ENCODE results near the gene PPP1R27. TPM values are rescaled to one million over a fixed set of nuclear protein-coding genes. Genes with fewer than 3 reads are reported as not detected.

The PPP1R27 gene
- total and polyA plus RNA-seq, 8 donors: 0.58 to 2.0 TPM; not detected in 6

DNA sequence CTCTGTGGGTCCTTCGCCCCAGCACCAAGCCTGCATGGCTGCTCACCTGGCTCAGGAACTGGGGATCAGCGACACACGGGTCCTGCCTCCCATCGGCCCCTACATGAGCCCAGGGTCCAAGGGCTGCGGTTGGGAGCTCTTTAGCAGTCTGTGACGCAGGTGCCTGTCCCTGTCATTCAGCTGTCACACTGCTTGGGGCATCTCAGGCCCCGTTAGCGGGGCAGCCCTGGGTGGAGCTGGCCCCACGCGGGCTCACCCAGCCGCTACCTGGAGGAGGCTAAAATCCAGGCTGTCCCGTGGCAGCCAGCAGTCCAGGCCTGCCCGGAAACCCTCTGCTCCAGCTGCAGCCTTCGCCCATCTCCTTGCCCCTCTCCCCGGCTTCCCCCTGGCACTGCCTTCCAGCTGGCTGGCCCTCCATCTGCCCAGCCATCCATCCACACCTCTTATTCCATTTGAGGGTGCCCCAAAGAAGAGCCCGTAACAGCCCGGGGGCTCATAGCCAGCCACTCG, 27.6 kb downstream of the PPP1R27 start:
- Histone ChIP-seq H3K9me3 (no peaks in the 10 kb centered on the region), H3K4me1 (peaks cover 18 to 34% (median 24%) of the 10 kb centered on the region in 4 donors), H3K4me3 (no peak overlapping the region), H3K27ac (no peak overlapping the region), H3K27me3 (peaks cover 27 to 100% (median 87%) of the 10 kb centered on the region in 3 donors), H3K36me3 (no peaks in the 10 kb centered on the region)
- TF ChIP-seq POLR2AphosphoS5 (IDR thresholded peaks at IDR 0.05) (no peak), EP300 (IDR thresholded peaks at IDR 0.05) (no peak), POLR2A (IDR thresholded peaks at IDR 0.05) (no peak)
- TF ChIP-seq, protein P1, sequence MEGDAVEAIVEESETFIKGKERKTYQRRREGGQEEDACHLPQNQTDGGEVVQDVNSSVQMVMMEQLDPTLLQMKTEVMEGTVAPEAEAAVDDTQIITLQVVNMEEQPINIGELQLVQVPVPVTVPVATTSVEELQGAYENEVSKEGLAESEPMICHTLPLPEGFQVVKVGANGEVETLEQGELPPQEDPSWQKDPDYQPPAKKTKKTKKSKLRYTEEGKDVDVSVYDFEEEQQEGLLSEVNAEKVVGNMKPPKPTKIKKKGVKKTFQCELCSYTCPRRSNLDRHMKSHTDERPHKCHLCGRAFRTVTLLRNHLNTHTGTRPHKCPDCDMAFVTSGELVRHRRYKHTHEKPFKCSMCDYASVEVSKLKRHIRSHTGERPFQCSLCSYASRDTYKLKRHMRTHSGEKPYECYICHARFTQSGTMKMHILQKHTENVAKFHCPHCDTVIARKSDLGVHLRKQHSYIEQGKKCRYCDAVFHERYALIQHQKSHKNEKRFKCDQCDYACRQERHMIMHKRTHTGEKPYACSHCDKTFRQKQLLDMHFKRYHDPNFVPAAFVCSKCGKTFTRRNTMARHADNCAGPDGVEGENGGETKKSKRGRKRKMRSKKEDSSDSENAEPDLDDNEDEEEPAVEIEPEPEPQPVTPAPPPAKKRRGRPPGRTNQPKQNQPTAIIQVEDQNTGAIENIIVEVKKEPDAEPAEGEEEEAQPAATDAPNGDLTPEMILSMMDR (IDR thresholded peaks at IDR 0.05): no peak
- WGBS, 5 donors: 47 to 59% (median 54%) methylated on average over 14 to 18 of the region's 18 CpGs
- no peak for DNase-seq
- intact Hi-C loops (cut with DNase I; ENCODE audit: low total_unique reads): no loop called here

DNA sequence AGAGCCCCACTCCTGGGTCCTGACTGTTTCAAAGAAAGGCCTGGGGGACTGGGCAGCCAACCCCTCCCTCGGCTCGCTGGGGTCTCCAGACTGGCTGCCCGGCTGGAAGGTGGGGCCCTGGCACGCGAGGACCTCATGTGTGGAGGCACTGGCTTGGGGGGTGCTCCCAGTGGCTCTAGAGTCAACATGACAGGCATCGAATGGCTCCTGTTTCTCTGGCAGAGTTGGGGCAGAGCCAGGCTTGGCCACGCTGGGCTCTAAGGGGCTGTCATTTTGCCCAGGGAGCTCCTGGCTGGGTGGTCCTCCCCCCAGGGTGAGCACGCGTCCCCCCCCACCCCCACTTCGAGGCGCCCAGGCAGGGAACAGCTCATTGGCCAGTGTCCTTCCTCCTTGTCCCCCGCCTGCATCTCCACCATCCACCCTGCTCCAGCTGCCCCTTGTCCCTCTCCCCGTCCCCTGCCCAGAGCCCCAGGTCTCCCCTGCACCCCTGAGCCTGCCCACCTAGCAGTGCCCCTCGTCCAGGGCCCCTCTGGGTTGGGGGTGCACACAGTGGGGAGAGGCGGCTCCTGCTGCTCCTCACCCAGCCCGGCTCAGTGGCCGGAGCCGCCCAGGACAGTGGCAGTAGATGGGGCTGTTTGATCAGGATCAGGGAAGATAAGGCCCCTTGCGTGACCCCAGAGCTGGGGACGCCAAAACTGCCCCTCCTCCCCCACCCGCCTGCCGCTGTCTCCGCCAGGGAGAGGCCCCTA, 28.2 kb downstream of the PPP1R27 start:
- Histone ChIP-seq H3K27me3 (peaks cover 27 to 100% (median 87%) of the 10 kb centered on the region in 3 donors), H3K4me1 (peaks cover 18 to 34% (median 24%) of the 10 kb centered on the region in 4 donors), H3K36me3 (no peaks in the 10 kb centered on the region), H3K27ac (no peak overlapping the region), H3K9me3 (no peaks in the 10 kb centered on the region), H3K4me3 (no peak overlapping the region)
- TF ChIP-seq, protein P1 (IDR thresholded peaks at IDR 0.05): no peak
- no peak for TF ChIP-seq EP300 (IDR thresholded peaks at IDR 0.05)
- TF ChIP-seq POLR2AphosphoS5 (IDR thresholded peaks at IDR 0.05): no peak
- no peak for TF ChIP-seq POLR2A (IDR thresholded peaks at IDR 0.05)
- intact Hi-C loops (cut with DNase I; ENCODE audit: low total_unique reads): no loop called here
- 9 to 29% (median 16%) methylated on average over 13 to 23 of the region's 23 CpGs for WGBS, 5 donors
- DNase-seq: no peak

DNA sequence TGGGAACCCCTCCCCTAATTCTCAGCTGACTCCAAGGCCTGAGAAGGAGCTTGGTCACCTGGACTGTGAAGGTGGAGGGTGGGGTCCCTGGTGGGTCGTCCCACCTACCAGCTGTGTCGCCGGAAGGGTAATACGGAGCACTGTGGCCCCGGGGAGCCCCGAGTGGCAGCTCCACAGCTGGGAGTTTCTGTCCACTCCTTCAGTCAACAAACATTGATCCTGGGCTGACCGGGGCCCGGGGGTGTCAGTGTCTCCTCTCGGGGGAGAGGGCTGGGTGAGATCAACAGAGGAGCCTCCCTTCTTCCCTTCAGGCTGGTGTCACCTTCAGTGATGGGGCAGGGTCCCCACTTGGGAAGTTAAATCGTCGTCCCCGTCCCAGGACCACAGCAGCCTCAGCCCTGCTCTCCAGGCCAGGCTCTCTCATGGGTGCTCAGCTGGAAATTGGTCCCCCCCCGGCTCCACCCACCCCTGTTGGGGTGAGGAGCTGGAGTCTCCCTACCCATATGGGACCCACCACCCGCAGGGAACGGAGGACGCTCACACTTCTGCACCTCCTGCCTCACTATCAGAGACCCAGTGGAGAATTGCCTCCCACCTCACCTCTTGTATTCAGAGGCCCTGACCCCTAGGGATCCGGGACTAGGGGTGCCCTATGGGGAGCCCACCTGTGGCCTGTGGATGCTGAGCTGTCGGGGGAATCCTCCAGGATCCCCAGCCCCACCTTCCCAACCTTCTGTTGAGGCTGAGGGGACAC, 29.0 kb downstream of the PPP1R27 start:
- Histone ChIP-seq H3K9me3 (no peaks in the 10 kb centered on the region), H3K36me3 (no peaks in the 10 kb centered on the region), H3K4me3 (no peak overlapping the region), H3K27ac (no peak overlapping the region), H3K4me1 (peaks cover 18 to 34% (median 24%) of the 10 kb centered on the region in 4 donors), H3K27me3 (peaks cover 27 to 100% (median 91%) of the 10 kb centered on the region in 3 donors)
- DNase-seq: no peak
- 30 to 61% (median 49%) methylated on average over 14 to 18 of the region's 18 CpGs for WGBS, 5 donors
- TF ChIP-seq, protein P1 (IDR thresholded peaks at IDR 0.05): no peak
- no peak for TF ChIP-seq POLR2A (IDR thresholded peaks at IDR 0.05)
- no peak for TF ChIP-seq EP300 (IDR thresholded peaks at IDR 0.05)
- TF ChIP-seq POLR2AphosphoS5 (IDR thresholded peaks at IDR 0.05): no peak
- intact Hi-C loops (cut with DNase I; ENCODE audit: low total_unique reads): no loop called here
